Neuronal stem cell (in vitro differentiated cells): Measurements from ENCODE around the gene CHGA.

Experiments used
- DNase-seq: peaks from one replicate; pipeline ENCODE4 v3.0.0-alpha.2; 2013; ENCODE audit warnings: low spot score
- H2AFZ ChIP-seq: one replicate; pipeline ENCODE4 v1.6.1; 2013; ENCODE audit warnings: mild to moderate bottlenecking, low read length, inconsistent platforms
- H2AK5ac ChIP-seq: 2 replicates; pipeline ENCODE4 v1.6.1; 2013; ENCODE audit warnings: low read depth, mild to moderate bottlenecking, inconsistent platforms, low read length, moderate library complexity, mixed read lengths
- H2BK120ac ChIP-seq: 2 replicates; pipeline ENCODE4 v1.6.1; 2013; ENCODE audit warnings: low read depth, mild to moderate bottlenecking, inconsistent platforms, low read length, moderate library complexity, mixed read lengths
- H2BK12ac ChIP-seq: one replicate; pipeline ENCODE4 v1.6.1; 2013; ENCODE audit warnings: low read length, inconsistent platforms
- H2BK15ac ChIP-seq: 2 replicates; pipeline ENCODE4 v1.6.1; 2013; ENCODE audit warnings: mild to moderate bottlenecking, low read length, inconsistent platforms, mixed read lengths
- H2BK5ac ChIP-seq: one replicate; pipeline ENCODE4 v1.6.1; 2013; ENCODE audit warnings: inconsistent platforms, mild to moderate bottlenecking, low read length, moderate library complexity
- H3K14ac ChIP-seq: one replicate; pipeline ENCODE4 v1.6.1; 2013; ENCODE audit warnings: low read length, inconsistent platforms
- H3K18ac ChIP-seq: 2 replicates; pipeline ENCODE4 v1.6.1; 2013; ENCODE audit warnings: low read length, inconsistent platforms
- H3K23ac ChIP-seq: 2 replicates; pipeline ENCODE4 v1.6.1; 2013; ENCODE audit warnings: low read depth, mild to moderate bottlenecking, mixed read lengths, low read length, inconsistent platforms; ENCODE audit not compliant: poor library complexity
- H3K27ac ChIP-seq: replicated peaks from 3 replicates; pipeline ENCODE4 v1.5.1; 2013; ENCODE audit warnings: low read length, inconsistent platforms
- H3K27me3 ChIP-seq, 3 experiments: 2 replicates each; pipeline ENCODE4 v1.6.1; 2013; ENCODE audit warnings: low read length in 3 of 3, mild to moderate bottlenecking in 2 of 3, inconsistent platforms in 1 of 3, low read depth in 1 of 3, mixed read lengths in 1 of 3, moderate library complexity in 1 of 3; ENCODE audit not compliant: control insufficient read depth in 3 of 3, insufficient read depth in 3 of 3
- H3K36me3 ChIP-seq, 2 donors: replicated peaks in 1 of 2; 2 replicates each; pipeline ENCODE4 v1.6.1; 2013; ENCODE audit warnings: low read length in 2 of 2; ENCODE audit not compliant: control insufficient read depth in 2 of 2, insufficient read depth in 2 of 2
- H3K4ac ChIP-seq: 2 replicates; pipeline ENCODE4 v1.6.1; 2013; ENCODE audit warnings: inconsistent platforms, mild to moderate bottlenecking, low read length, moderate library complexity
- H3K4me1 ChIP-seq, 2 donors: 1 replicate in 1 of 2; 2 replicates in 1 of 2; pipeline ENCODE4 v1.6.1; 2013; ENCODE audit warnings: low read length in 2 of 2, low read depth in 1 of 2; ENCODE audit not compliant: control insufficient read depth in 2 of 2, insufficient read depth in 1 of 2
- H3K4me2 ChIP-seq: one replicate; pipeline ENCODE4 v1.6.1; 2013; ENCODE audit warnings: mild to moderate bottlenecking, low read length, inconsistent platforms; ENCODE audit not compliant: insufficient read depth, poor library complexity, severe bottlenecking
- H3K4me3 ChIP-seq, 2 donors: 2 replicates each; pipeline ENCODE4 v1.5.1; 2013; ENCODE audit warnings: low read length in 2 of 2, mild to moderate bottlenecking in 2 of 2, inconsistent platforms in 1 of 2, moderate library complexity in 1 of 2
- H3K79me1 ChIP-seq: one replicate; pipeline ENCODE4 v1.6.1; 2013; ENCODE audit warnings: low read depth, mild to moderate bottlenecking, inconsistent platforms, low read length, moderate library complexity
- H3K9ac ChIP-seq: one replicate; pipeline ENCODE4 v1.6.1; 2013; ENCODE audit warnings: mild to moderate bottlenecking, low read depth, low read length, inconsistent platforms; ENCODE audit not compliant: poor library complexity
- H3K9me3 ChIP-seq, 2 donors: replicated peaks in 1 of 2; 2 replicates each; pipeline versions ENCODE3 to v1.6.1; 2013; ENCODE audit warnings: low read length in 2 of 2, mild to moderate bottlenecking in 2 of 2, inconsistent platforms in 1 of 2, low read depth in 1 of 2, mixed read lengths in 1 of 2, moderate library complexity in 1 of 2; ENCODE audit not compliant: control insufficient read depth in 2 of 2, insufficient read depth in 1 of 2
- H4K8ac ChIP-seq: one replicate; pipeline ENCODE4 v1.6.1; 2013; ENCODE audit warnings: low read depth, mild to moderate bottlenecking, inconsistent platforms, low read length, moderate library complexity
- H4K91ac ChIP-seq: one replicate; pipeline ENCODE4 v1.6.1; 2013; ENCODE audit warnings: low read length, low read depth, mild to moderate bottlenecking, inconsistent platforms; ENCODE audit not compliant: poor library complexity
- WGBS, 2 donors: extraction: QIAGEN DNeasy Blood & Tissue Kit; methylation state at CpG; one replicate each; pipeline ENCODE4 v1.1.7; 2013; ENCODE audit warnings: missing lambda C conversion rate in 2 of 2, mixed read lengths in 1 of 2; ENCODE audit not compliant: insufficient read length in 2 of 2, insufficient replicate concordance in 1 of 2; ENCODE audit errors: extremely low coverage in 2 of 2; 5-methylcytosine and 5-hydroxymethylcytosine counted together

The CHGA gene

GRCh38 chr14:92976268-92976667 lies 53.3 kb downstream of the CHGA start:
- no CpG with 5 or more reads among the region's 2 CpGs for WGBS, 2 donors

GRCh38 chr14:92978229-92979021 lies 55.5 kb downstream of the CHGA start:
- no CpG with 5 or more reads among the region's 4 CpGs for WGBS, 2 donors

More at GRCh38 chr14:92976268-92976667, 53.3 kb downstream of the CHGA start:
- Histone ChIP-seq H3K27me3 (no peaks in the 10 kb centered on the region), H4K8ac (no peak overlapping the region), H3K18ac (no peak overlapping the region), H3K4ac (no peak overlapping the region), H2AK5ac (no peak overlapping the region), H2BK15ac (no peak overlapping the region), H3K4me1 (no peaks in the 10 kb centered on the region), H3K9me3 (peaks cover 7 to 30% of the 10 kb centered on the region in 2 donors), H2BK5ac (no peak overlapping the region), H2BK120ac (no peak overlapping the region), H3K27ac (no peak overlapping the region), H3K4me2 (no peak overlapping the region), H2AFZ (no peak overlapping the region), H4K91ac (no peak overlapping the region), H3K79me1 (peaks cover 2% of the 10 kb centered on the region), H3K23ac (no peak overlapping the region), H3K4me3 (no peak overlapping the region), H3K36me3 (no peaks in the 10 kb centered on the region), H2BK12ac (no peak overlapping the region), H3K9ac (no peak overlapping the region), H3K14ac (no peak overlapping the region)
- DNase-seq = no peak

GRCh38 chr14:92980866-92981265 lies 57.9 kb downstream of the CHGA start:
- Histone ChIP-seq H3K79me1 (no peaks in the 10 kb centered on the region), H2AK5ac (no peak overlapping the region), H2BK15ac (no peak overlapping the region), H3K4me1 (no peaks in the 10 kb centered on the region), H3K18ac (no peak overlapping the region), H2BK12ac (no peak overlapping the region), H3K36me3 (peaks cover 0 to 2% of the 10 kb centered on the region in 2 donors), H2AFZ (no peak overlapping the region), H3K27ac (no peak overlapping the region), H3K4me3 (no peak overlapping the region), H2BK120ac (no peak overlapping the region), H3K9me3 (peaks cover 7 to 23% of the 10 kb centered on the region in 2 donors), H3K23ac (no peak overlapping the region), H4K91ac (no peak overlapping the region), H3K14ac (no peak overlapping the region), H3K4me2 (no peak overlapping the region), H3K27me3 (no peaks in the 10 kb centered on the region), H2BK5ac (no peak overlapping the region), H3K9ac (no peak overlapping the region), H4K8ac (no peak overlapping the region), H3K4ac (no peak overlapping the region)
- WGBS, 2 donors = no CpG with 5 or more reads among the region's 4 CpGs
- DNase-seq = no peak

More at GRCh38 chr14:92978229-92979021, 55.5 kb downstream of the CHGA start:
- H2BK120ac ChIP-seq = no peak overlapping the region
- no peak overlapping the region for H3K23ac ChIP-seq
- H2AK5ac ChIP-seq = no peak overlapping the region
- H2BK5ac ChIP-seq = no peak overlapping the region
- no peak overlapping the region for H4K91ac ChIP-seq
- H3K4me3 ChIP-seq = no peak overlapping the region
- no peaks in the 10 kb centered on the region for H3K27me3 ChIP-seq
- H3K4me2 ChIP-seq = no peak overlapping the region
- no peak overlapping the region for H2BK15ac ChIP-seq
- H3K79me1 ChIP-seq = no peaks in the 10 kb centered on the region
- DNase-seq = no peak
- peaks cover 7 to 29% of the 10 kb centered on the region in 2 donors for H3K9me3 ChIP-seq
- H3K9ac ChIP-seq = no peak overlapping the region
- no peak overlapping the region for H4K8ac ChIP-seq
- no peak overlapping the region for H3K18ac ChIP-seq
- H2AFZ ChIP-seq = no peak overlapping the region
- no peak overlapping the region for H3K14ac ChIP-seq
- no peaks in the 10 kb centered on the region for H3K4me1 ChIP-seq
- no peak overlapping the region for H3K27ac ChIP-seq
- H3K36me3 ChIP-seq = no peaks in the 10 kb centered on the region
- H2BK12ac ChIP-seq = no peak overlapping the region
- no peak overlapping the region for H3K4ac ChIP-seq

GRCh38 chr14:92981726-92982125 lies 58.8 kb downstream of the CHGA start:
- Histone ChIP-seq H2AK5ac (no peak overlapping the region), H3K18ac (no peak overlapping the region), H2AFZ (no peak overlapping the region), H2BK5ac (no peak overlapping the region), H2BK12ac (no peak overlapping the region), H2BK15ac (peak overlapping the region; percentile 10), H3K4me3 (peak overlapping the region in 1 of 2 donors; percentile 23), H3K27me3 (no peaks in the 10 kb centered on the region), H3K9me3 (peaks cover 7 to 23% of the 10 kb centered on the region in 2 donors), H3K4me2 (no peak overlapping the region), H4K91ac (no peak overlapping the region), H3K27ac (no peak overlapping the region), H3K23ac (peak overlapping the region; percentile 10), H2BK120ac (no peak overlapping the region), H3K9ac (no peak overlapping the region), H4K8ac (no peak overlapping the region), H3K4me1 (no peaks in the 10 kb centered on the region), H3K36me3 (peaks cover 0 to 2% of the 10 kb centered on the region in 2 donors), H3K14ac (peak overlapping the region; percentile 25), H3K4ac (no peak overlapping the region), H3K79me1 (no peaks in the 10 kb centered on the region)
- WGBS, 2 donors = no CpG with 5 or more reads among the region's 8 CpGs
- DNase-seq = no peak
